Measurements from ENCODE around the gene SIPA1.
"Not testable (repeated sequence)": the region's sequence is repeated elsewhere in the genome, so short reads cannot be mapped to it uniquely, and the experiment has no call there.

SIPA1 gene

GRCh38 chr11:65662799-65663638 lies 25.1 kb downstream of the SIPA1 start, which contains the start of gene RELA:
Gene RELA (minus strand): TSS chr11:65662916. CDS start chr11:65662832, 84 bp downstream.
- DNase-seq, result peak; percentile 88

GRCh38 chr11:65663639-65664200 lies 25.8 kb downstream of the SIPA1 start:
- DNase-seq, result no peak

- DNase-seq, result no peak
These were observed 34.4 kb downstream of the SIPA1 start for GRCh38 chr11:65672180-65672860.

GRCh38 chr11:65672982-65673381 lies 35.1 kb downstream of the SIPA1 start:
- DNase-seq, result no peak

- no peak for DNase-seq
These were observed 42.4 kb downstream of the SIPA1 start for GRCh38 chr11:65680192-65680743.

- not testable (repeated sequence) for DNase-seq
These were observed 45.6 kb downstream of the SIPA1 start for GRCh38 chr11:65683480-65683879.

GRCh38 chr11:65685981-65686380 lies 48.1 kb downstream of the SIPA1 start:
- no peak for DNase-seq

- DNase-seq, result not testable (repeated sequence)
These were observed 53.9 kb downstream of the SIPA1 start for GRCh38 chr11:65691847-65692246.

GRCh38 chr11:65692367-65692766 lies 54.5 kb downstream of the SIPA1 start:
- DNase-seq, result no peak

- DNase-seq, result no peak
These were observed 57.7 kb downstream of the SIPA1 start for GRCh38 chr11:65695459-65696241.

- no peak for DNase-seq
These were observed 59.1 kb downstream of the SIPA1 start for GRCh38 chr11:65696802-65697552.

GRCh38 chr11:65698205-65698604 lies 60.3 kb downstream of the SIPA1 start:
- no peak for DNase-seq

- DNase-seq, result no peak
These were observed 61.4 kb downstream of the SIPA1 start for GRCh38 chr11:65699306-65699705.

- DNase-seq, result no peak
These were observed 62.5 kb downstream of the SIPA1 start for GRCh38 chr11:65700399-65700798.
